ENCODE results near the gene SLC24A3.
"Not testable (repeated sequence)": the region's sequence is repeated elsewhere in the genome, so short reads cannot be mapped to it uniquely, and the experiment has no call there.

Gene SLC24A3

GRCh38 chr20:19609642-19610223 is 397.3 kb downstream of the SLC24A3 start:
- DNase-seq: no peak

- no peak for DNase-seq
Measured at GRCh38 chr20:19615629-19616028, 403.2 kb downstream of the SLC24A3 start.

- DNase-seq: no peak
Measured at GRCh38 chr20:19616081-19616480, 403.6 kb downstream of the SLC24A3 start.

GRCh38 chr20:19616620-19617019 is 404.2 kb downstream of the SLC24A3 start:
- no peak for DNase-seq

- no peak for DNase-seq
Measured at GRCh38 chr20:19617256-19617655, 404.8 kb downstream of the SLC24A3 start.

- DNase-seq: no peak
Measured at GRCh38 chr20:19618711-19619110, 406.3 kb downstream of the SLC24A3 start.

- no peak for DNase-seq
Measured at GRCh38 chr20:19619904-19620430, 407.5 kb downstream of the SLC24A3 start.

- no peak for DNase-seq
Measured at GRCh38 chr20:19620446-19620845, 408.0 kb downstream of the SLC24A3 start.

GRCh38 chr20:19621072-19621471 is 408.6 kb downstream of the SLC24A3 start:
- DNase-seq: no peak

GRCh38 chr20:19624221-19624965 is 412.0 kb downstream of the SLC24A3 start:
- DNase-seq: no peak

GRCh38 chr20:19625426-19625825 is 413.0 kb downstream of the SLC24A3 start:
- DNase-seq: no peak

- no peak for DNase-seq
Measured at GRCh38 chr20:19626896-19627295, 414.5 kb downstream of the SLC24A3 start.

- peak; percentile 10 for DNase-seq
Measured at GRCh38 chr20:19628570-19629134, 416.2 kb downstream of the SLC24A3 start.

- no peak for DNase-seq
Measured at GRCh38 chr20:19631410-19631809, 419.0 kb downstream of the SLC24A3 start.

GRCh38 chr20:19633985-19634384 is 421.5 kb downstream of the SLC24A3 start:
- no peak for DNase-seq

GRCh38 chr20:19639471-19640045 is 427.1 kb downstream of the SLC24A3 start:
- not testable (repeated sequence) for DNase-seq

- DNase-seq: no peak
Measured at GRCh38 chr20:19642860-19643259, 430.4 kb downstream of the SLC24A3 start.

- no peak for DNase-seq
Measured at GRCh38 chr20:19644085-19644484, 431.6 kb downstream of the SLC24A3 start.

GRCh38 chr20:19646963-19647362 is 434.5 kb downstream of the SLC24A3 start:
- no peak for DNase-seq

GRCh38 chr20:19648024-19648423 is 435.6 kb downstream of the SLC24A3 start:
- no peak for DNase-seq

GRCh38 chr20:19649041-19649440 is 436.6 kb downstream of the SLC24A3 start:
- DNase-seq: no peak

- no peak for DNase-seq
Measured at GRCh38 chr20:19652591-19653026, 440.2 kb downstream of the SLC24A3 start.

- no peak for DNase-seq
Measured at GRCh38 chr20:19653327-19653726, 440.9 kb downstream of the SLC24A3 start.

GRCh38 chr20:19654921-19655320 is 442.5 kb downstream of the SLC24A3 start:
- no peak for DNase-seq

Data from KG1 (cell line).